Ascending aorta (tissue), 2 donors: ENCODE results near the gene CNPY3. TPM values are rescaled to one million over a fixed set of nuclear protein-coding genes. Genes with fewer than 3 reads are reported as not detected.

Experiments
- DNase-seq, 2 donors: peaks; one replicate each; pipeline ENCODE4 v3.0.0-alpha.2; 2019; ENCODE audit warnings: low spot score in 2 of 2
- H3K27ac ChIP-seq, 2 donors: fragments of 200-600 bp; sonication (generic); one replicate each; pipeline ENCODE4 v1.5.1; 2016 to 2017; ENCODE audit warnings: mild to moderate bottlenecking in 1 of 2
- H3K27me3 ChIP-seq: fragments of 200-600 bp; sonication (generic); one replicate; pipeline ENCODE4 v1.5.1; 2017
- H3K36me3 ChIP-seq, 2 donors: fragments of 200-600 bp; sonication (generic); one replicate each; pipeline ENCODE4 v1.5.1; 2016
- H3K4me1 ChIP-seq, 2 donors: fragments of 200-600 bp; sonication (generic); one replicate each; pipeline ENCODE4 v1.5.1; 2016 to 2017; ENCODE audit warnings: mild to moderate bottlenecking in 1 of 2
- H3K4me3 ChIP-seq, 2 donors: fragments of 200-600 bp; sonication (generic); one replicate each; pipeline ENCODE4 v1.5.1; 2016 to 2017; ENCODE audit warnings: mild to moderate bottlenecking in 1 of 2
- H3K9me3 ChIP-seq, 2 donors: fragments of 200-600 bp; sonication (generic); one replicate each; pipeline ENCODE4 v1.5.1; 2016
- CTCF ChIP-seq, 3 experiments: fragments of 200-600 bp in 2 of 3; fragments of 450-650 bp in 1 of 3; sonication (generic) in 2 of 3; IDR thresholded peaks; one replicate each; pipeline ENCODE4 v1.5.1; 2016 to 2019; ENCODE audit warnings: antibody characterized with exemption in 3 of 3, mild to moderate bottlenecking in 1 of 3, moderate library complexity in 1 of 3
- intact Hi-C: fragments of 100-400 bp; cut with DNase I; formaldehyde crosslinking; loops from one replicate; pipeline ENCODE4 v1.15.1; 2023
- total RNA-seq: library from RNA; depleted of rRNA; stranded (reverse); fragments of >200 nt; gene quantifications from one replicate; pipeline ENCODE4 v1.1.0, GENCODE V29; 2016

Gene CNPY3
- total RNA-seq, 1 donor from 2014 or later, result 49.6 TPM

GRCh38 chr6:42962502-42963178, 33.4 kb downstream of the CNPY3 start:
- H3K4me1 ChIP-seq, result peaks cover 0 to 7% of the 10 kb centered on the region in 2 donors
- no peak for TF ChIP-seq CTCF (IDR thresholded peaks at IDR 0.05)
- H3K9me3 ChIP-seq, result no peaks in the 10 kb centered on the region
- H3K27ac ChIP-seq, result no peak overlapping the region
- H3K4me3 ChIP-seq, result no peak overlapping the region
- intact Hi-C loops, result no loop called here
- DNase-seq, result no peak
- peaks cover 29 to 41% of the 10 kb centered on the region in 2 donors for H3K36me3 ChIP-seq
- H3K27me3 ChIP-seq, result no peaks in the 10 kb centered on the region

GRCh38 chr6:42963179-42963854, 34.0 kb downstream of the CNPY3 start:
- Histone ChIP-seq H3K4me1 (peaks cover 0 to 7% of the 10 kb centered on the region in 2 donors), H3K27me3 (no peaks in the 10 kb centered on the region), H3K36me3 (peaks cover 30 to 45% of the 10 kb centered on the region in 2 donors), H3K9me3 (no peaks in the 10 kb centered on the region), H3K27ac (no peak overlapping the region), H3K4me3 (no peak overlapping the region)
- intact Hi-C loops, result no loop called here
- no peak for DNase-seq
- no peak for TF ChIP-seq CTCF (IDR thresholded peaks at IDR 0.05)

- Histone ChIP-seq H3K9me3 (no peaks in the 10 kb centered on the region), H3K36me3 (peaks cover 35 to 50% of the 10 kb centered on the region in 2 donors), H3K4me1 (peaks cover 0 to 7% of the 10 kb centered on the region in 2 donors), H3K27me3 (no peaks in the 10 kb centered on the region), H3K4me3 (no peak overlapping the region), H3K27ac (no peak overlapping the region)
- no peak for DNase-seq
- intact Hi-C loops, result no loop called here
- no peak for TF ChIP-seq CTCF (IDR thresholded peaks at IDR 0.05)
Measured at GRCh38 chr6:42963855-42964605, 34.8 kb downstream of the CNPY3 start.

- TF ChIP-seq CTCF (IDR thresholded peaks at IDR 0.05), result no peak
- Histone ChIP-seq H3K36me3 (peaks cover 40 to 59% of the 10 kb centered on the region in 2 donors), H3K27ac (no peak overlapping the region), H3K9me3 (no peaks in the 10 kb centered on the region), H3K27me3 (no peaks in the 10 kb centered on the region), H3K4me3 (no peak overlapping the region), H3K4me1 (no peaks in the 10 kb centered on the region)
- no peak for DNase-seq
- intact Hi-C loops, result no loop called here
Measured at GRCh38 chr6:42966571-42966970, 37.3 kb downstream of the CNPY3 start.

GRCh38 chr6:42967228-42967627, 37.9 kb downstream of the CNPY3 start:
- Histone ChIP-seq H3K9me3 (no peaks in the 10 kb centered on the region), H3K27ac (no peak overlapping the region), H3K4me1 (no peaks in the 10 kb centered on the region), H3K27me3 (no peaks in the 10 kb centered on the region), H3K36me3 (peaks cover 40 to 59% of the 10 kb centered on the region in 2 donors), H3K4me3 (no peak overlapping the region)
- DNase-seq, result no peak
- no peak for TF ChIP-seq CTCF (IDR thresholded peaks at IDR 0.05)
- intact Hi-C loops, result no loop called here
